Keratinocyte (primary cell): ENCODE data around the gene CFAP210. TPM values are rescaled to one million over a fixed set of nuclear protein-coding genes. Genes with fewer than 3 reads are reported as not detected.

Experiments used
- DNase-seq: peaks from one replicate; pipeline ENCODE4 v3.0.0-alpha.2; 2011; ENCODE audit warnings: low read depth, missing footprints, low spot score
- FAIRE-seq: peaks from 2 replicates; lab custom pipeline; 2011; peaks lifted over from hg19 to GRCh38; lab: Jason Lieb, UNC
- H2AFZ ChIP-seq: 2 replicates; pipeline ENCODE4 v1.6.0; 2012; ENCODE audit warnings: low read length, control low read depth, inconsistent platforms; ENCODE audit not compliant: control insufficient read depth
- H3K27ac ChIP-seq: 2 replicates; pipeline ENCODE4 v1.5.1; 2011; ENCODE audit warnings: low read length; ENCODE audit not compliant: control insufficient read depth, insufficient read depth
- H3K27me3 ChIP-seq: 3 replicates; pipeline ENCODE4 v1.6.0; 2011; ENCODE audit warnings: low read length; ENCODE audit not compliant: control insufficient read depth, insufficient read depth; ENCODE audit errors: extremely low read depth
- H3K36me3 ChIP-seq, 2 experiments: 2 replicates in 1 of 2; 3 replicates in 1 of 2; pipeline ENCODE4 v1.5.1; 2011; ENCODE audit warnings: low read length in 2 of 2, mild to moderate bottlenecking in 1 of 2; ENCODE audit not compliant: control insufficient read depth in 2 of 2, insufficient read depth in 2 of 2; ENCODE audit errors: extremely low read depth in 1 of 2
- H3K4me1 ChIP-seq: 3 replicates; pipeline ENCODE4 v1.5.1; 2011; ENCODE audit warnings: low read length; ENCODE audit not compliant: control insufficient read depth, insufficient read depth; ENCODE audit errors: extremely low read depth
- H3K4me2 ChIP-seq: 3 replicates; pipeline ENCODE4 v1.6.0; 2011; ENCODE audit warnings: low read depth, low read length; ENCODE audit not compliant: control insufficient read depth, insufficient read depth; ENCODE audit errors: extremely low read depth
- H3K4me3 ChIP-seq, 3 experiments: fragments of 200-600 bp in 1 of 3; sonication (generic) in 1 of 3; 2 replicates in 2 of 3; 3 replicates in 1 of 3; pipeline ENCODE4 v1.5.1; 2011 to 2016; ENCODE audit warnings: low read length in 3 of 3, mild to moderate bottlenecking in 3 of 3, control low read depth in 2 of 3, inconsistent platforms in 1 of 3, low read depth in 1 of 3, mixed read lengths in 1 of 3, mixed run types in 1 of 3, moderate library complexity in 1 of 3; ENCODE audit not compliant: control insufficient read depth in 2 of 3, insufficient read depth in 2 of 3; ENCODE audit errors: extremely low read depth in 1 of 3
- H3K79me2 ChIP-seq: 2 replicates; pipeline ENCODE4 v1.6.0; 2012; ENCODE audit warnings: low read length; ENCODE audit not compliant: control insufficient read depth, insufficient read depth
- H3K9ac ChIP-seq: 3 replicates; pipeline ENCODE4 v1.6.0; 2011; ENCODE audit warnings: low read length; ENCODE audit not compliant: control insufficient read depth, insufficient read depth; ENCODE audit errors: extremely low read depth
- H3K9me1 ChIP-seq: 3 replicates; pipeline ENCODE4 v1.6.0; 2011; ENCODE audit warnings: low read length; ENCODE audit not compliant: control insufficient read depth, insufficient read depth; ENCODE audit errors: extremely low read depth
- H3K9me3 ChIP-seq: 2 replicates; pipeline ENCODE4 v1.5.1; 2012; ENCODE audit warnings: low read depth, low read length; ENCODE audit not compliant: control insufficient read depth
- H4K20me1 ChIP-seq: 3 replicates; pipeline ENCODE4 v1.6.0; 2011; ENCODE audit warnings: low read length; ENCODE audit not compliant: control insufficient read depth, insufficient read depth; ENCODE audit errors: extremely low read depth
- CTCF ChIP-seq, 3 experiments: IDR thresholded peaks in 1 of 3; conservative IDR thresholded peaks in 1 of 3; optimal IDR thresholded peaks in 1 of 3; 2 replicates in 2 of 3; 3 replicates in 1 of 3; pipeline versions ENCODE3 to v1.5.1; 2011; ENCODE audit warnings: low read length in 3 of 3, mild to moderate bottlenecking in 3 of 3, moderate library complexity in 2 of 3, control low read depth in 1 of 3, inconsistent platforms in 1 of 3; ENCODE audit not compliant: insufficient read depth in 2 of 3; ENCODE audit errors: extremely low read depth in 1 of 3
- EZH2 ChIP-seq: IDR thresholded peaks from one replicate; pipeline ENCODE4 v1.6.1; 2012; ENCODE audit warnings: inconsistent platforms, mild to moderate bottlenecking, low read length, moderate library complexity
- dilution Hi-C: fragments of 300-500 bp; cut with MboI; formaldehyde crosslinking; loops from one replicate; pipeline ENCODE4 v1.7.0; 2020; ENCODE audit warnings: low sequenced_read_pairs; ENCODE audit not compliant: extremely low pct_ligation_motif_present
- polyA plus RNA-seq, 5 experiments: library from polyadenylated mRNA; depleted of rRNA in 3 of 5; stranded (reverse) in 3 of 5; stranded (forward) in 1 of 5; unstranded in 1 of 5; fragments of >200 nt; gene quantifications; 1 replicate in 1 of 5; 2 replicates in 3 of 5; 3 replicates in 1 of 5; pipeline versions ENCODE4 v1.2.1 to v1.2.3, GENCODE V29; 2011 to 2012; ENCODE audit warnings: missing spikeins in 2 of 5, low read depth in 1 of 5, low replicate concordance in 1 of 5

Gene CFAP210
- polyA plus RNA-seq, 1 donor (not counting 4 experiments of a cell fraction or from before 2014, with no cell fraction given), result 0.30 TPM

- Histone ChIP-seq H3K27ac (no peak overlapping the region), H3K4me2 (no peak overlapping the region), H4K20me1 (no peaks in the 10 kb centered on the region), H3K4me1 (no peaks in the 10 kb centered on the region), H3K9ac (no peak overlapping the region), H3K27me3 (no peaks in the 10 kb centered on the region), H3K36me3 (no peaks in the 10 kb centered on the region), H3K9me3 (no peaks in the 10 kb centered on the region), H2AFZ (no peak overlapping the region), H3K79me2 (no peaks in the 10 kb centered on the region), H3K4me3 (no peak overlapping the region), H3K9me1 (no peaks in the 10 kb centered on the region)
- dilution Hi-C loops, result no loop called here
- no peak for DNase-seq
- no peak for TF ChIP-seq EZH2
- no peak for TF ChIP-seq CTCF (optimal IDR thresholded peaks at IDR 0.05 in 1 of 3, IDR thresholded peaks at IDR 0.05 in 1 of 3, conservative IDR thresholded peaks at IDR 0.05 in 1 of 3; ENCODE audit: extremely low read depth in 1 of 3, insufficient read depth in 2 of 3, low read length in 3 of 3)
- no peak for FAIRE-seq
These were observed 38.0 kb downstream of the CFAP210 start for GRCh38 chr2:169656164-169656563.

GRCh38 chr2:169653636-169654035 lies 40.6 kb downstream of the CFAP210 start:
- no peak for FAIRE-seq
- Histone ChIP-seq H3K4me2 (no peak overlapping the region), H3K4me1 (no peaks in the 10 kb centered on the region), H3K9me1 (no peaks in the 10 kb centered on the region), H3K9ac (no peak overlapping the region), H3K36me3 (no peaks in the 10 kb centered on the region), H2AFZ (no peak overlapping the region), H3K9me3 (no peaks in the 10 kb centered on the region), H4K20me1 (no peaks in the 10 kb centered on the region), H3K79me2 (no peaks in the 10 kb centered on the region), H3K27ac (no peak overlapping the region), H3K4me3 (no peak overlapping the region), H3K27me3 (no peaks in the 10 kb centered on the region)
- DNase-seq, result no peak
- TF ChIP-seq CTCF (optimal IDR thresholded peaks at IDR 0.05 in 1 of 3, IDR thresholded peaks at IDR 0.05 in 1 of 3, conservative IDR thresholded peaks at IDR 0.05 in 1 of 3; ENCODE audit: extremely low read depth in 1 of 3, insufficient read depth in 2 of 3, low read length in 3 of 3) (no peak), EZH2 (no peak)
- dilution Hi-C loops, result no loop called here
